ENCODE measurements around the gene ZNF316.

Gene ZNF316

GRCh38 chr7:6650086-6650485 is 13.0 kb downstream of the ZNF316 start:
- no peak overlapping the region for H3K9ac ChIP-seq
- H3K27ac ChIP-seq: no peak overlapping the region
- no peaks in the 10 kb centered on the region for H3K4me1 ChIP-seq (ENCODE audit: low read depth, poor library complexity, severe bottlenecking)
- H3K27me3 ChIP-seq (ENCODE audit: insufficient read depth, low read depth): no peaks in the 10 kb centered on the region
- no peaks in the 10 kb centered on the region for H4K20me1 ChIP-seq (ENCODE audit: insufficient read depth)
- no peaks in the 10 kb centered on the region for H3K79me2 ChIP-seq (ENCODE audit: insufficient read depth, low read depth)
- H3K4me2 ChIP-seq: no peak overlapping the region
- TF ChIP-seq, protein P1, sequence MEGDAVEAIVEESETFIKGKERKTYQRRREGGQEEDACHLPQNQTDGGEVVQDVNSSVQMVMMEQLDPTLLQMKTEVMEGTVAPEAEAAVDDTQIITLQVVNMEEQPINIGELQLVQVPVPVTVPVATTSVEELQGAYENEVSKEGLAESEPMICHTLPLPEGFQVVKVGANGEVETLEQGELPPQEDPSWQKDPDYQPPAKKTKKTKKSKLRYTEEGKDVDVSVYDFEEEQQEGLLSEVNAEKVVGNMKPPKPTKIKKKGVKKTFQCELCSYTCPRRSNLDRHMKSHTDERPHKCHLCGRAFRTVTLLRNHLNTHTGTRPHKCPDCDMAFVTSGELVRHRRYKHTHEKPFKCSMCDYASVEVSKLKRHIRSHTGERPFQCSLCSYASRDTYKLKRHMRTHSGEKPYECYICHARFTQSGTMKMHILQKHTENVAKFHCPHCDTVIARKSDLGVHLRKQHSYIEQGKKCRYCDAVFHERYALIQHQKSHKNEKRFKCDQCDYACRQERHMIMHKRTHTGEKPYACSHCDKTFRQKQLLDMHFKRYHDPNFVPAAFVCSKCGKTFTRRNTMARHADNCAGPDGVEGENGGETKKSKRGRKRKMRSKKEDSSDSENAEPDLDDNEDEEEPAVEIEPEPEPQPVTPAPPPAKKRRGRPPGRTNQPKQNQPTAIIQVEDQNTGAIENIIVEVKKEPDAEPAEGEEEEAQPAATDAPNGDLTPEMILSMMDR (conservative IDR thresholded peaks at IDR 0.05; ENCODE audit: low read depth, low read length): no peak
- no peak overlapping the region for H2AFZ ChIP-seq (ENCODE audit: low read depth)
- no peak overlapping the region for H3K4me3 ChIP-seq (IDR thresholded peaks at IDR 0.05; ENCODE audit: insufficient read depth, low read depth, low read length)
- no peaks in the 10 kb centered on the region; the same call in 1 of the 2 replicates for H3K36me3 ChIP-seq (ENCODE audit: insufficient read depth)

GRCh38 chr7:6650521-6651011 is 13.4 kb downstream of the ZNF316 start:
- H3K36me3 ChIP-seq (ENCODE audit: insufficient read depth): no peaks in the 10 kb centered on the region; the same call in 1 of the 2 replicates
- H3K4me3 ChIP-seq (IDR thresholded peaks at IDR 0.05; ENCODE audit: insufficient read depth, low read depth, low read length): no peak overlapping the region
- H3K27ac ChIP-seq: no peak overlapping the region
- TF ChIP-seq, protein P1 (conservative IDR thresholded peaks at IDR 0.05; ENCODE audit: low read depth, low read length): no peak
- no peaks in the 10 kb centered on the region for H3K4me1 ChIP-seq (ENCODE audit: low read depth, poor library complexity, severe bottlenecking)
- no peaks in the 10 kb centered on the region for H3K79me2 ChIP-seq (ENCODE audit: insufficient read depth, low read depth)
- no peak overlapping the region for H2AFZ ChIP-seq (ENCODE audit: low read depth)
- H3K27me3 ChIP-seq (ENCODE audit: insufficient read depth, low read depth): no peaks in the 10 kb centered on the region
- no peak overlapping the region for H3K4me2 ChIP-seq
- H4K20me1 ChIP-seq (ENCODE audit: insufficient read depth): no peaks in the 10 kb centered on the region
- no peak overlapping the region for H3K9ac ChIP-seq

- Histone ChIP-seq H3K4me1 (ENCODE audit: low read depth, poor library complexity, severe bottlenecking) (no peaks in the 10 kb centered on the region), H3K36me3 (ENCODE audit: insufficient read depth) (no peaks in the 10 kb centered on the region; the same call in 1 of the 2 replicates), H3K4me2 (no peak overlapping the region), H3K27ac (no peak overlapping the region), H3K4me3 (IDR thresholded peaks at IDR 0.05; ENCODE audit: insufficient read depth, low read depth, low read length) (no peak overlapping the region), H3K27me3 (ENCODE audit: insufficient read depth, low read depth) (no peaks in the 10 kb centered on the region), H2AFZ (ENCODE audit: low read depth) (no peak overlapping the region), H3K79me2 (ENCODE audit: insufficient read depth, low read depth) (no peaks in the 10 kb centered on the region), H3K9ac (no peak overlapping the region), H4K20me1 (ENCODE audit: insufficient read depth) (no peaks in the 10 kb centered on the region)
- TF ChIP-seq, protein P1 (conservative IDR thresholded peaks at IDR 0.05; ENCODE audit: low read depth, low read length): no peak
Observed at GRCh38 chr7:6651851-6652445, 14.8 kb downstream of the ZNF316 start.

GRCh38 chr7:6652446-6653011 is 15.4 kb downstream of the ZNF316 start:
- no peak overlapping the region for H3K4me3 ChIP-seq (IDR thresholded peaks at IDR 0.05; ENCODE audit: insufficient read depth, low read depth, low read length)
- TF ChIP-seq, protein P1 (conservative IDR thresholded peaks at IDR 0.05; ENCODE audit: low read depth, low read length): no peak
- no peak overlapping the region for H3K4me2 ChIP-seq
- no peak overlapping the region for H3K27ac ChIP-seq
- no peak overlapping the region for H3K9ac ChIP-seq
- no peaks in the 10 kb centered on the region for H3K4me1 ChIP-seq (ENCODE audit: low read depth, poor library complexity, severe bottlenecking)
- no peaks in the 10 kb centered on the region for H3K79me2 ChIP-seq (ENCODE audit: insufficient read depth, low read depth)
- no peak overlapping the region for H2AFZ ChIP-seq (ENCODE audit: low read depth)
- H3K27me3 ChIP-seq (ENCODE audit: insufficient read depth, low read depth): no peaks in the 10 kb centered on the region
- no peaks in the 10 kb centered on the region; the same call in 1 of the 2 replicates for H3K36me3 ChIP-seq (ENCODE audit: insufficient read depth)
- H4K20me1 ChIP-seq (ENCODE audit: insufficient read depth): no peaks in the 10 kb centered on the region
